Epidermal melanocyte (primary cell): ENCODE data around the gene PPFIBP1.
"Not testable (repeated sequence)": the region's sequence is repeated elsewhere in the genome, so short reads cannot be mapped to it uniquely, and the experiment has no call there.

Source experiments
- DNase-seq: peaks from one replicate; pipeline ENCODE4 v3.0.0; 2011; ENCODE audit warnings: low spot score; ENCODE audit not compliant: insufficient read length

Gene PPFIBP1

DNA sequence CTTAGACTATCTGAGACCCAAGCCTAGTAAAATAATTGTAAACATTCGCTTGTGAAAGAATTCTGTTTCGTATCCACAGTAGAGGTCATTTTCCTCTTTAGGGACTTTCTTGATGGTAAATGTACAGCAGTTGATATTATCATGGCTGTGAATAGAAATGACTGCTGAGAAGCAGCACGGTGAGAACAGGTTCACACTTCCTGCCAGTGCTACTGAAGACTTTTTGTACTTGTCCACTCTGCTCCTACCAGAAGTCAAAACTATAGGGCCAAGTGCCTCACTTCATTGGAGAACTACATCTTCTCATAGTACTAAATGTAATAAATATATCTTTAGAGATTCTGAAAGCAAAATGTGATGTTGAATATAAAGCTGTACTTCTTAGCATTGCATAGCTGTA lies 131.5 kb downstream of the PPFIBP1 start:
- not testable (repeated sequence) for DNase-seq

DNA sequence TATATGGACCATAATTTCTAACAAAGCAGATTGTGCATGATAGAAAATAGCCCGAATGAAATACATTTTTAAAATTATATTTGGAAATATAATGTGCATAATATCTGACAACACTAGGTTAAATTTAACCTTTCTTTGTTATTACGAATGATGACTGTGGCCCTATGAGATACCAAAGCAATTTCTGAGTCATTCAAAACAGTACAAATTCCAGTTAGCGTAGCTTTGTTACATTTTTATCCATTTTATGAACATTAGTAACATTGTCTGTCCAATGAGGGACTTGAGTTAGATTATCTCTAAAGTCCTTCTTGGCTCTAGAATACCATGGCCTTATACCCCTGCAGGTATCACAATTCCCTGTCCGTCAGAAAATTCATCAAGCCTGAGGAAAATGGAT lies 133.3 kb downstream of the PPFIBP1 start:
- no peak for DNase-seq

DNA sequence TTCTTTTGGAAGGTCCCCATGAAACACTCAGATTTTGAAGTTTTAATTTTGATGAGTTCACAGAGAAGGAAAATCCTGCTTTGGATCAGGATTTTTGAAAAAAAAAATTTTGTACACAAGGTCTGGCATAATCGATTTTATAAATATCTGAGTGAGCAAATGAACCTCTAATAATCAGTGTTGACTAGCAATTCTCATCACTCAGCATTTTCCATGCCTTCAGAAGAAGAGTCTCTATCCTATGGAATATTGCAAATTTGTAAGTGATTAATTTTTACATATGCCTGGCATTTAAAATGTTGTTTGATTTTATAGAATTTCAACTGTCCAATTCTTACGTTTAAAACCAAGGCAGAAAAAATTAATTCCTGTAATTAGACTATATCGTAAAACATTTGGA lies 141.7 kb downstream of the PPFIBP1 start:
- no peak for DNase-seq

DNA sequence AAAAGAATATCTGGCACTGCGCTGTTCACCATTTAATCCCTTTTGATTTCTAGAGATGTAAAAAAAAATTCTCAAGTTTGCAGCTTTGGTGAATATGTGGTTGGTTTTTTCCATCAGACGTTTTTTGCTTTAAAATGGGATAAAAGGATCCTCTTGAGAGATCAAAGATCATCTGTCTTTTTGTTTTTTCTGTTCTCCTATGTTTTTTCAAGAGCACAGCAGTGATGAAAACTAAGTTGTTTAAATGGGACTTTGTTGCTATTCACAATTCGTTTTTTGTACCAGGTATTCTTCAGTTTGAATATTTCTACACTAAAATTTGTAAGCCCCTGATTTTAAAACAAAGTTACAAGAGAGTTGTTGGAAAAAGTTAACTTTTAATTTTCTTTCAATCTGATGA lies 142.5 kb downstream of the PPFIBP1 start:
- DNase-seq, result no peak

DNA sequence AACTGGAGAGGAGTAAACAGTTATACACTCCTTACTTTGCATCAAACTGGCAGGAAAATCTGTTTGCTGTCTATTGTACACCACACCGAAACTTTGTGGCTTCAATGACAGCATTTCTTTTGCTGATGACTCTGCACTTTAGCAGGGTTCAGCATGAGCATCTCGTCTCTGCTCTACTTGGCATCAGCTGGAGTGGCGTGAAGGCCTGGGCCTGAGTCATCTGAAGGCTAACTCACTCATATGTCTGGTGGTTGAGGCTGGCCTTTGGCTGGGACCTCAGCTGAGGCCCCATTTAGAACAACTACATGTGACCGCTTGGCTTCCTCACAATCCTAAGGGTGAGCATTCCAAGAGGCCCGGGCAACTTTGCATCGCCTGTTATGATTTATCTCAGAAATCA lies 143.5 kb downstream of the PPFIBP1 start:
- DNase-seq, result no peak

DNA sequence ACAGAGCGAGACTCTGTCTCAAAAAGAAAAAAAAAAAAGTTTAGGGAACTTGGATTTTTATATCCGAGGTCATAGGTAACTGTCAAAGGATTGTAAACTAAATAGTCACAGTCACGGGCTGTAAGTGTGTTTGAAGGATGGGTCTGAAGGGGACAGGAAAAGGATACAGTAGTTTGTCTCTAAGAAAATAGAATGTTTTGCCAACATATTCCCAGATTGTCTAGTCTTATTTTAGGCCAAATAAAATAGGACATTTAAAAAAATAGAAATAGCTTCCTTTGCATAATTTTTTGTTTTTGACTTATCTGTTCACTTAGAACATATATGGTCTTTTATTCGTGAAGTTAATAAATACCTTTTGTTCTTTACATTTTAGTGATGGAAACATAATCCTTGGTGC lies 148.0 kb downstream of the PPFIBP1 start:
- no peak for DNase-seq

DNA sequence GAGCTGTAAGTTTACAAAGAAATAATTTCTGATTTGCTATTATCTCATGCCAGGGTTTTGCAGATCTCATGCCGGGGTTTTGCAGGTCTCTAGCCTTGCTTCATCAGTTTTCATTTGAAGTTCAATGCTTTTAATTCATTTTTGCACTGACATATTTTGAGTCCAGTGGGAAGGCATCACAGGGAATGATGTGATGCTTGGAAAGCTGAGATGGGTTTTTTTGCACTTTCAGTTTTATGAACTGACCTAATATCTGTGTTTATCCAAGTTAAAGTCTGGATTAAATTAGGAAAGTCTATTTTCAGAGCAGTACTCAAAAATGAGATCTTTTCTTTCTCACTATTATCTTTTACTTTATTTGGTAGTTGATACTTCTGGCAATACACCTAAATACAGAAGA lies 148.6 kb downstream of the PPFIBP1 start:
- no peak for DNase-seq

DNA sequence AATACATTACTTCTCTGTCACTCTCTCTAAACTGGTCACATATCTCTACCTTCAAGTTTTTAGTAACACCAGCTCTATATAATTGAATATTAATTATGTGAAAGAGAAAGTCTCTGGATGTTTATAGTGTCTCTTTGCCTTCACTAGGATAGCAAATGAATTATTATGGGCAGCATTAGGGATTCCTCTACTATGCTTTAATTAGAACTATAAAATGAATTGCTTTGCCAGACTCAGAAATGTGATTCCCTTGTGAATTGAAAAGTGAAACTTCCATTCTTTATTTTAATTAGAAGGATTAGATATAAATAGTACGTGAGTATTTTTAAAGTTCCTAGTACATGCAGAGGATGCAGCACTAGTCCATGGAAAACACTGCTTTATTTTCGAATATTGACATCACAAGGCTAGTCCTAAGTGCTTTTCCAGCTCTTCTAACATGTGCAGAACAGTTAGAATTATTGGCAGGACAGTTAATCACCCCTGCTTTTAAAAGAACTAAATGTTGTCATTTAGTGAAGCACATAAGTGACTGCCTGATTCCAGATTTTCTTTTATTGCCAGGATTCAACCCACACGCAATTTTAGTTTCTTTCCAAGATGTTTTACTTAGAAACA lies 149.2 kb downstream of the PPFIBP1 start:
- DNase-seq, result no peak

DNA sequence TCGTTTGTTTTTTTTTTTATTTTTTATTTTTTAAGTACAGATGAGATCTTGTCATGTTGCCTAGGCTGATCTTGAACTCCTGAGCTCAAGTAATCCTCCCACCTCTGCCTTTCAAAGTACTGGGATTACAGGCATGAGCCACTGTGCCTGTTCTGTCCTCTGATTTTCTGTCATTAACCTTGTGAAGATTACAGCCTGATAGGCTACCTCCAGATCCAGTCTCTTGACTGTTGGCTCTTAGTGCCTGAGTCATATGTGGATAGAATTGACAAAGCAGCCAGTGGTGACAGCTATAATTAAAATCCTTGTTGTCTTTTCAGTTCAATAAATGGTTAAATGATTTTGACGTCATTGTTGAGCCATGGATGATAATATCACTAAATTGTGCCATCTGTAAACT lies 151.0 kb downstream of the PPFIBP1 start:
- DNase-seq, result no peak

DNA sequence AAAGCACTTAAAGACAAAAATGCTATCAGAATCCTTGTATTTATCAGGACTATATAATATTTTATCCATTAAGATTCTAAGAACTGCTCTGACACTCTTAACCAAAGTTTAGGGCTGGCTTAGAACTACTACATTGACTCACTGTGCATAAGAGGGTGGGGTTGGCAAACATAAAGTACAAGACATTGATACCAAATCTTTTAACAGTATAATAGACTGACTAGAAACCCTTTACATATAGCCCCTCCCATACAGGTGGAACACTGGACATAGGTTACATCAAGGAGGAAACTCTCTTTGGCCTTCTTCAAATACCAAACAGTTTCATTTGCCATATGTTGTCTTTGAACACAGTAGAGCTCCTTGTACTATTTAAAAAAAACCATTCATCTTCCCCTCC lies 156.6 kb downstream of the PPFIBP1 start:
- no peak for DNase-seq

DNA sequence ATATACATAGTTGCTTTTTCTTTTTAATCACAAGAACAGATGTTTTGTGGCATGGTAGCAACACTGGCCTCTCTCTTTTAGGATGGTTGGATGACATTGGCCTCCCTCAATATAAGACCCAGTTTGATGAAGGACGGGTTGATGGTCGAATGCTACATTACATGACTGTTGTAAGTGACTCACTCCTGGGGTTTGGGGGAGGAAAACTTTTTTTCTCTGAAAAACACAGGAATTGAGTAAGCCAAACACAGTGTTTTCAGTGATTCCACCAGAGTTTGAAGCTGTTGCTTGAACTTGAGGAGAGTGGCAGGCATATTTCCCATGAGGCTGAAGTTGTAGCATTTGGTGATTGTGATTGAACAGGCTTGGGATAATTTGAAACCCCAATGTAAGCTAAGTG lies 158.5 kb downstream of the PPFIBP1 start:
- no peak for DNase-seq

DNA sequence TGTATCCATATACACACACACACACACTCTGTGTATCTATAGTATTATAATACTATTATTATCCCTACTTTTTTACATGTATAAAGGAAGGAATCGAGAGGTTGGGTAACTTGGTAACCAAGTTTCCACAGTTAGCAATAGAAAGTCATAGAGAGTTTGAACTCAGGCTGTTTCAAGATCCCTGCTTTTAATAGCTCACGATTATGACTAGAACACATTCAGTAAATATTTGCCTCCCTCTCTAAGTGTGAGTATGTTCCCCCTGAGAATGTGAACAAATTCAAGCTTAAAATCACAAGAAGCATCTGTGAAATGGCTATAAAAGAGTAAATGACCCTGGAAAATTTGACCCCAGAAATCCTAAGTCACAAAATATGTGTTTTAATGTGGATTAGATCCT lies 161.3 kb downstream of the PPFIBP1 start:
- no peak for DNase-seq

DNA sequence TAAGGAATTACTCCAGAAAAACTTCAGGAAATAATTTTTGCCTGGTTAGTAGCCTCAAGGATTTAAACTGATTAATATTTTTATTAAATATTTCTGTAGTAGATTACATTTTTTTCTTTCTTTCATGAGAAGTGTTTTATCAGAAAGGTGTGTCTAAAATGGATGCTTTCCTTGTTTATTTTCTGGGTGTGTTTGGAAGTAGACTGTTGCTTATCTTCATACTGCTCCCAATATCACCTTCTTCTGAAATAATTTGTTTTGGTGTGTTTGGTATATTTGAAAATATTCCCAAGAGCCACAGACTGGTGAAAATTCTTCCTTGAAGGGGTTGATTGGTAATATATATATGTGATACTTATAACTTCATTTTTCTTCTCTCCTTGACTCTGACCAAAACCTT lies 162.1 kb downstream of the PPFIBP1 start:
- DNase-seq, result no peak

DNA sequence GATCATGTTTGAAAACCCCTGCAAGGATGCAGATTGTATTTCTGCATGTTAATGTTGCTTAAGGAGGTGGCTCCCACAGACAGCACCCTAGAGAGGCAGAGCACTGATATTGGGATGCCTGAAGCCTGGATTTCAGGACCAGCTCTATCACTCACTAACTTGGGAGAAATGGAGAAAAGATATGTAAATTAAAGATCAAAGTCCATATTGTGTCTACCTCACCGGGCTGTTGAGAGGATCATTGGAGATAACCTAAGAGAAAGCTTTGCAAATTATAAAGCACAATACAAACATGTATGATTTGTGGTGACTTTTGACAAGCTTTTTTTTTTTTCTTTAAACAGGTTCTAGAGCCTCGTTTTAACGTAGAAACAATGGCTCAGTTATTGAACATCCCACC lies 164.7 kb downstream of the PPFIBP1 start:
- no peak for DNase-seq

DNA sequence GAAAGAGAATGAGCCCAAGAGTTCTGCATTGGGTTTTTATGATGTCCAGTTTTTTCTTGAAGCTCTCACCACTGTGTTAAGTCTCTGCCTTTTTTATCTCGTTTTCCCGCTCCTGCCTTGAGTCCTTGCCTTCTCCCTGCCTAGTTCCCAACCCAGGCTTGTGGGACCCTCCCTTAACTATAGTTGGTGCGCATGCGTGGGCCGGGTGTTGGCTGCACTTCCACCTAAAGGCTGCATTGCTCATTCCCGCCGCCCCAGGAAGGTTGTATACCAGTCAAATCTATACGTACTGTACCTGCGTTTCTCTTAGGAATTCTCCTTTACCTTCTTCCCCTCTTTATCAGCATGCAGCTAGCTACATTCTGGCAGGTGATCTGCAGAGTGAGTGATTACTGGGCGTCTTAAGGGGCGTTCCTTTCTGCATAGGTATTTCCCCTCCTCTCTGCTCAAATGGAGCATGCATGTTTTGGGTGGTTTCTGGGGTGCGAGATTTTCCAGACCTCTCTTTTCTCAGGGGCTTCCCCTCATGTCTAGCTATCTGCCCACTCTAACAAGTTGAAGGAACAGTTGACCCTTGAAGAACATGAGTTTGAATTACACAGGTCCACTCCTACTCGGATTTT lies 165.7 kb downstream of the PPFIBP1 start:
- DNase-seq, result no peak

DNA sequence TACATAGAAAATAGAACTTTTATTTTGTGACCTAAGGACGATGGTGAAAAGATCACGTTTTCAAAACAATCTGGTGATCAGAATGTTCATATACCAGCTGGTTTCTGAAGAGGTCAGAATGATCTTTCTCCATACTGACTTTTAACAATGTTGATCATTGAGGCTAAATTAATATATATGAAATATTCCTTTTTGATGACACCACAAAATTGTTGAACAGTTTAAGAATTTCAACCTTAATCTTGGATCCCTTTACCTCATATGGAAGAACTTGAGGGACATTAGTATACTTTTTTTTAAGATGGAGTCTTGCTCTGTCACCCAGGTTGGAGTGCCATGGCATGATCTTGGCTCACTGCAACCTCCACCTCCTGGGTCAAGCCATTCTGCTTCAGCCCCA lies 169.4 kb downstream of the PPFIBP1 start:
- DNase-seq, result no peak

DNA sequence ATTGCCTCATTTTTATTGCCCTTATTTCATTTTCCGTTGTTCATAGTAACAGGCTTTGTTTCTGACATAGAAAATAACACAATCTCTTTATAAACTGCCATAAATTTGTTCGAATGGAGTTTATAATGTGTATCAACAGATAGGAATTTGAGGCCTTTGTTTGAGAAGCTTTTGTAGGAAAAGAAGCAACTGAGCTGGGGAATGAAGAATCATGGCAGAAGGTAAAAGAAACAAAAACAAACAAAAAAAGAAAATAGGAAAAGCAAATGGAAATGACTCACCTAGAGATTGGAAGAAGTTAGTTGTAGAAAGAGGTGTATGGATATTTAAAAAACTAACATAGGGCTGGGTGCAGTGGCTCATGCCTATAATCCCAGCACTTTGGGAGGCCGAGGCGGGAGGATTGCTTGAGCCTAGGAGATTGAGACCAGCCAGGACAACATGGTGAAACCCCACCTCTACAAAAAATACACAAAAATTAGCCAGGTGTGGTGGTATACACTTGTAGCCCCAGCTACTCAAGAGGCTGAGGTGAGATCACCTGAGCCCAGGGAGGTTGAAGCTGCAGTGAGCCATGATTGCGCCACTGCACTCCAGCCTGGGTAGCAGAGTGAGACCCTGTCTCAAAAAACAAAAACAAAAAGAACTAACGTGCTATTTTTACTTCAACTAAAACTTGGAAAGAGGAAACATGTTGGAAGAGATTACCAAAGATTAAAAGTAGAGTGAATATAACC lies 171.7 kb downstream of the PPFIBP1 start:
- no peak for DNase-seq

DNA sequence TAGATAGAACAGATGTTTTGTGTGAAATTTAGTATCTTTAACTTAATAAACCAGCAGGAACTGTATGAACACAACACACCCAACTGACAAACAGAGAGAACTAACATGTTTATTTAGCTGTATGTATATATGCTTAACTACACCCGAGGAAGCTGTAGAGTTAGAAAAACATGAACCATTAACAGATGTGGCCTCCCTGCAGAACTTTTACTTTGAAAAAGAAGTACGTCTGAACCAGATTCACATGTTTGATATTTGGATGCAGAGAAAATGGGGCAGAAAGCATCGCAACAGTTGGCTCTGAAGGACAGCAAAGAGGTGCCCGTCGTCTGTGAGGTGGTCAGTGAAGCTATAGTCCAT lies 172.3 kb downstream of the PPFIBP1 start, which contains the start of gene REP15:
Gene REP15 (plus strand): TSS at position 155 of the 360 bp plus-strand sequence. CDS start 116 bp downstream, at position 271.
- DNase-seq, result no peak

DNA sequence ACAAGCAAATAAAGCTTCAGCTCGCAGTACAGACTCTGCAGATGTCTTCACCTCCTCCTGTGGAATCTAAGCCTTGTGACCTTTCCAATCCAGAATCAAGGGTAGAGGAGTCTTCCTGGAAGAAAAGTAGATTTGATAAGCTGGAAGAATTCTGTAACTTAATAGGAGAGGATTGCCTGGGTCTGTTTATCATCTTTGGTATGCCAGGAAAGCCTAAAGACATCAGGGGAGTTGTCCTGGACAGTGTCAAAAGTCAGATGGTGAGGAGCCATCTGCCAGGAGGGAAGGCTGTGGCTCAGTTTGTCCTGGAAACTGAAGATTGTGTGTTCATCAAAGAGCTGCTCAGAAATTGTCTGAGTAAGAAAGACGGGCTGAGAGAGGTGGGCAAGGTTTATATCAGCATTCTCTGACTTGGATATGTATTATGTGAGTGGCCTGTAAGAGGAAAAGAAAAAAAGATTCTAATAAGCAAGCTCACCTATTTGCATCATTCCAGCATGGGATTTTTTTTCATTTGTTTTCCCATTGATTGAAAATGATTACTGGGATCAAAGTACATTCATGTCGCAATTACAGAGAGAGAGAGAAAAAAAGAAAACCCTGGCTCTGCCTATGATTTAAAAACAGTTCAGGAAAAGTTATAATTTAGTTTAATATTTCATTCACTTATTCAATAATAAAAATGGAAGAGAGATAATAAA lies 173.0 kb downstream of the PPFIBP1 start:
- no peak for DNase-seq

DNA sequence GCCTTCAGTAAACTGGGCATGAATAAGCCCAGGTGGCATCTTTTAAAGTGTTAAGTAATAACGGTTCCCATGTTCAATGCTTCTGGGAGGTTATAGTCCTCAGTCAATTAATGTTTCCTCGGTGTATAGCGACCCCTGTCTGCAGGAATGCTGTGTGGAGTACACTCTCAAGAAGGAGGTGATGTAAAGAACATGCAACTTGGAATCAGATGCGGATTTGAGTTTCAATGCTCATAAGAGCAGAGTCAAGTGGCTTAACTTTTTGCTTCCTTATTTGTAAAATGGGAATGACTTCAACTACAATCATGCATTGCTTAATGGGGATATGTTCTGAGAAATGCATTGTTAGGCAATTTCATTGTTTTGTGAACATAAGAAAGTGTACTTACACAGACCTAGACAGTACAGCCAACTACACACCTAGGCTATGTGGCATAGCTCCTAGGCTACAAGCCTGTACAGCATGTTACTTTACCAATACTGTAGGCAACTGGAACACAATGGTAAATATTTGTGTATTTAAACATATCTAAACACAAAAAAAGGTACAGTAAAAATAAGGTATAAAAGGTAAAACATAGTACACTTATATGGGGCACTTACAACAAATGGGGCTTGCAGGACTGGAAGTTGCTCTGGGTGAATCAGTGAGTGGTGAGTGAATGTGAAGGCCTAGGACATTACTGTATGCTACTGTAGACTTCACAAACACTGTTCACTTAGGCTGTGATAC lies 179.9 kb downstream of the PPFIBP1 start:
- DNase-seq, result no peak

DNA sequence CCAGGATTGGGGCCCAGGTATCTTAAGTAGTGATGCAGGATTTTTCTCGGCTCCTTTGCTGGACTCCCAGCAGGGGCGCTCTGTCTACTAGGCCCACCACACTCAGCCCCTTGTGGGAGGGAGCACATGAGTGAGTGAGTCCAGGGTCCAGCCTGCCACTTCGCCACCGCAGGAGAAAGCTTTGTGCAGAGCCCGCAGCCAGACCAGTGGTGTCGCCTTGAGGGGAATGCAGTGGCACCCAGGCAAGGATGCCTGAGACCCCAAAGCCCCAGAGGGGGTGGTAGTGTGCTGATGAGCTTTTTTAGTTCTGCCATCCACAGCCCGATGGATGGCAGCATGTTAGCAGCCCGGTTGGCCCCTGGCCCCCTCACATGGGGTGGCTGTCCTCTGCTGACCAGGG lies 181.3 kb downstream of the PPFIBP1 start:
- no peak for DNase-seq

DNA sequence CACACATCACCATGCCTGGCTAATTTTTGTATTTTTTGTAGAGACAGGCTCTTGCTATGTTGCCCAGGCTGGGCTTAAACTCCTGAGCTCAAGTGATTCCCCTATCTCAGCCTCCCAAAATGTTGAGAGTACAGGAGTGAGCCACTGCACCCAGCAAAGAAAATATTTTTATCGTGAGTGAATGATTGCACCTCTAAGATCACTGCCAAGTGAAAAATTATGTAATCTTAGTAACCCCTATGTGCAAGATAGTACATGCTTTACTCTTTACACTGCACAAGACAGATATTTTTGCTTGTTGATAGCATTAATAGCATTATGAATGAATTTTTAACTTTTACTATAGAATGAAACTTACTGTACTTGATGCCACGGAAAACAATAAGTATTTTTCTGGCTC lies 183.2 kb downstream of the PPFIBP1 start:
- DNase-seq, result no peak
